ENCODE results near the gene POLG2. TPM values are rescaled to one million over a fixed set of nuclear protein-coding genes. Genes with fewer than 3 reads are reported as not detected.

POLG2 gene
- 4.8 and 5.6 TPM in 2 replicates for total RNA-seq

DNA sequence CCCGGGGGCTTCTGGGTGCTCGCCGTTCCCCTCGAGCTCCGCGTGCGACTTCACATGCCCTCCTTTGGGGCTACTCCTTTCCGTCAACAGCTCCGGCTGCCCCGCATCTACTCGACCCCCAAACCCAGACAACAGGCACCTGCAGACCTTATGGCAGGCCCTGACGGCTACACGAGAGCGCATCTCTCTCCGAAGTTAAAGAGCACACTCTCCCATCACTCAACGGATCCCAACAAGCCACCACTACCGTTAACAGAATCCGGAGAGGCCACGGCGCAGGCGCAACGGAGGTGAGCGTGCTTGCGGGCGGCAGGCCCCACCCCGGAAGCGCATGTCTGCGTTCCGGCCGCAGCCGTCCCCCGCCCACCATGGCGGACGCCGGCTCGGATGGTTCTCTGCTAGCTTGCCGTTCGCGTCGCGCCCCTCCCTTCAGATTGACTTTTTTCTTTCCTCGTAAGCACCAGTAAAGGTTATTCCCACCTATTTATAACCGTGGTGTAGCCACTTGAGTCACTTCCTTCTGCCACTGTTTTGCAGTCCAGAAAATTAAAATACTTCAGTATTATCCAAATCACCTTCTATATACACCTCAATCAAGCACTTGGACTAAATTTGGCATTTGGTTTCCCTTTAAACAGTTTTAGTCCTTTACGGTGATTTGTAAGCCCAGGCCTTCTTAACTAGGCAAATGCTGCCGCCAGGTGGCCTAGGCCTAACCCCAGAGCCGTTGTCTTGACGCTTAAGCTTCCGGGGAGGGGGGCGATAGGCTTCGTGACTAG, at the start of gene POLG2:
Gene POLG2, minus strand, starts transcription at position 269 of the 779 bp plus-strand sequence. Its CDS starts 86 bp downstream, at position 183.
- peak; percentile 94 to 96 for DNase-seq (ENCODE audit: low read depth in 2 of 2)

- DNase-seq (ENCODE audit: low read depth in 2 of 2), result no peak
Observed at GRCh38 chr17:64544742-64545141, 47.9 kb upstream of the POLG2 start.

GRCh38 chr17:64540118-64540776, 43.4 kb upstream of the POLG2 start:
- no peak for DNase-seq (ENCODE audit: low read depth in 2 of 2)

GRCh38 chr17:64538508-64539130, 41.8 kb upstream of the POLG2 start:
- no peak for DNase-seq (ENCODE audit: low read depth in 2 of 2)

GRCh38 chr17:64537488-64537887, 40.6 kb upstream of the POLG2 start:
- no peak for DNase-seq (ENCODE audit: low read depth in 2 of 2)

DNA sequence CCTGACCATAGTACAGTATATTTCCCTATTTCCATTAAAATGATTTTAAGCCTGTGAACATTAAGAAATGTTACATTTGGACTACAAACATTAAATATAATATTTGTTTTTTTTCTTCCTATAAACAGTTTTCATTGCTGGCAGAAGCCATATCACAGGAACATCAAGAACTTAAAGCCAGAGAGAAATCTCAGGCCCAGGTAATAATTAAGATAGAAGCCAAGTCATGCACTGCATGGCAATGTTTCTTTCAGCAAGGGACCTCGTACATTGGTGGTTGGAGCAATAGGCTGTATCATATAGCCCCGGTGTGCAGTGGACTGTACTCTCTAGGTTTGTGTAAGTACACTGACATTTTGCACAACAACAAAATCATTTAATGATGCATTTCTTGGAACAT, 40.1 kb upstream of the POLG2 start:
- no peak for DNase-seq (ENCODE audit: low read depth in 2 of 2)

DNA sequence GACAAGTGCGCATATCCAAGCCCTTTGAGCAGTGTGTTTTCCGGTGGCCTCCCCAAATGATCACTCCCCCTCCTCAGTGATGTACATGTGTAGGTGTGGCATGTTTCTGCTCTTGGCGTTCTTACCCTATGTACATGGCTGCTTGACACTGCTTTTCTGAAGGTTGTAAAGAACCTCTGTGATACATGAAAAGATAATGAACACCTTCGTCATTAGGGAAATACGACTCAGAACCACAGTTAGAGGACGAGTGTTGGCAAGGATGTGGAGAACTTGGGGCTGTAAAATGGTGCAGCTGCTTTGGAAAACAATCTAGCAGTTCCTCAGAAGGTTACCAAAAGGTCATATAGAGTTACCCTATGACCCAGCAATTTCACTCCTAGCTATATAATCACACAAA, 38.5 kb upstream of the POLG2 start:
- no peak for DNase-seq (ENCODE audit: low read depth in 2 of 2)

- DNase-seq (ENCODE audit: low read depth in 2 of 2), result peak in 1 of 2 donors; percentile 22
Observed at GRCh38 chr17:64534187-64534586, 37.3 kb upstream of the POLG2 start.

- no peak for DNase-seq (ENCODE audit: low read depth in 2 of 2)
Observed at GRCh38 chr17:64533784-64534183, 36.9 kb upstream of the POLG2 start.

DNA sequence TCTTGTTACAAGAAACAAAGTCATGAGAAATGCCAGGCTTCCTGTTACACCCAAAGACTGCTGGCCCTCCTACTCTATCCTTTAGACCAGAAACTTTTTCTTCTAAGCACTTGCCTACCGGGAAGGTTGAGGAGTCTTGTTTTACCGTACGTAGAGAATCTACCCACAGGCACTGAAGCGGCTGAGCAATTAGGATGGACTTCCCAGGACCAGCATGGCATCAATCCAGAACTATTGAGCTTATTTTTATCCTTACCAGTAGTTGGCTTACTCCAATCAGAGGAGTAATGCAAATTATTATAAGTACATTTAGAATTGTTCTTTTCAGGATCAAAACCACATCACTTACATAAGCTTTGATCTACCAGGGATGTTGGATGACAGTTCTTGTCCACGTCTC, 35.6 kb upstream of the POLG2 start:
- DNase-seq (ENCODE audit: low read depth in 2 of 2), result no peak

DNA sequence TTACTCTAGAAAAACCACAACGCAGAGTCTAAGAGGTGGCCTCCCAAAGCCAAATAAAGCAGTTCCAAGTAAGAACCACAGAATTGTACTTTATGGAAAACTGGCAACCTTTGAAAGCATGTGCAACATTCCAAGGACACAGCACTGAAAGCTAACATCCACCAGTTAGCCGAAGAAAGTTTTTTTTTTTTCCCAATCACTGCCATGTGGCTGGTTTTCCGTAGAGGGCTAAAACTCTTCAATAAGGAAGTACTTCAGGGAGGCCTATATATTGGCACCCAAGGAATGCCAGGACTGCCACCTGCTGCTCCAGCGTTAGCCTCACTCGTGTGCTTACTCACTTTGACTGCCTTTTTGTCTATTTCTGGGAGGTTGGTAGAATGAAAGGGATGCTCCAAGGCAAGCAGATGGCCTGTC, 35.1 kb upstream of the POLG2 start:
- no peak for DNase-seq (ENCODE audit: low read depth in 2 of 2)

DNA sequence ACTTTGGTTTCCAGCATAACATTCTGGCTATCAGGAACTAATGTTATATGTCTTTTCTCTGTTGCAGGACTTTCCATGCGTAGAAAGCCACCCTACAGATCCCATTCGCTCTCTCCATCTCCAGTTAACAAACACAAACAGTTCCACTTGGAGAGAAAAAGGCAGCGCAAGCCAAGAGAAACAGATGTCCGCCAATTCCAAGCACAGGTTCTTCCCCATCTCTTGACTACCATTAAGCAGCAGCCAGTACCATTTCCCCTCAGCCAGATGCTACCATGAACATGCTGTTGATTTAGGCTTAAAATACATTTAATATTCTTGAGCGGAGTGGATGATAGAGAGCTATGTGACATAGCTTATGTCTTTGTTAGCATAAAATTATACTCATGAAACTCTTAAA, 32.4 kb upstream of the POLG2 start:
- peak in 1 of 2 donors; percentile 52 for DNase-seq (ENCODE audit: low read depth in 2 of 2)

DNA sequence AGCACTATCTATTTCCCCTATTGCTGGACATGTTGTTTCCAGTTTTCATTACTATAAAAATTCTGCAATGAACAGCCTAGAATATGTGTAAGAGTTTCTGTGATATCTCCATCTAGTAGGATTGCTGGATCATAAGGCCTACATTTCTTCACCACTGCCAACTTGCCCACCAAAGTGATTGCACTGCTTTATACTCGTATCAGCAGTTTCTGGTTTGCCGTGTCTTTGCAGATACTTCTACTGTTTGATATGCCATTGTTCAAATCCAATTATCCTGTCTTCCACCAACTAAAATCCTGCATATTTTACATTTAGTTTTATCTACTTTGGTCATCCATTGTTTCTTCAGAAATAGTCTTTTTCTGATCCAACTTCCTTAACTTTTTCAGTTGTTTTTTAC, 31.1 kb upstream of the POLG2 start:
- DNase-seq (ENCODE audit: low read depth in 2 of 2), result no peak

- DNase-seq (ENCODE audit: low read depth in 2 of 2), result no peak
Observed at GRCh38 chr17:64520359-64520758, 23.5 kb upstream of the POLG2 start.

DNA sequence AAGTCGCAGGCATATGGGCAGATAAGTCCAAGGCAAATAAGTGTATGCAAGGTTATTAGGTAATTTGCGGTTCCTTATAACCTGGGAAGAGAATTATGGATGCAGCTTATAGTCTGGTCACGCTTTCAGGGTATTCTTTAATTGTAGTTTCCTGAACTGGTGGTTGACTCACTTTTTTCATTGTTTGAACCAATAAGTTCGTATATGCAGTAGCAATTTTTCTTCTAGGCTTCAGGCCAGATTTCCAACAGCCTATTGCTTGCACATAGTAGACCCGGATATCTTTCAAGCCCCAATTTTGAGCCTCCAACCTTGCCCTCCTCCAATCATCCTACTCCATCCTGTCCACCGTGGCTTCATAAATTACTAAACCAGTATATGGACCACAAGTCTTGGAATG, 22.7 kb upstream of the POLG2 start:
- peak in 1 of 2 donors; percentile 72 for DNase-seq (ENCODE audit: low read depth in 2 of 2)

DNA sequence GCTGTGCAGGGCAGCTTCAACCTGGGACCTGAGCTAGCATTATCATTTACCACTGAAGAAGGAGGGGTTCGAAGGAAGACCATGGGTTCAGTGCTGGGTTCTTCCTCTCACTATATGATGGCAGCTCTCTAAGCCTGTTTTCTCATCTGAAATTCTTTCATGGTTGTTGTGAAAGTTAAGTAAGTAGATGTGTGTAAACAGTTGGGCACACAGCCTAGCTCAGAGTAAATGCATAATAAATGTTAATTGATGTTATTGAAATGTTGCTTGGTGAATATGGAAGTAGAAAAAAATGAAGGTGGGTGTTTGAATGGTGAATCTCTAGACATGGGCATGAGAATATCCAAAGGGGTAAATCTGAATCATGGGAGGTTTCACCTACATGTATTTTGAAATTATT, 19.0 kb upstream of the POLG2 start:
- DNase-seq (ENCODE audit: low read depth in 2 of 2), result no peak

DNA sequence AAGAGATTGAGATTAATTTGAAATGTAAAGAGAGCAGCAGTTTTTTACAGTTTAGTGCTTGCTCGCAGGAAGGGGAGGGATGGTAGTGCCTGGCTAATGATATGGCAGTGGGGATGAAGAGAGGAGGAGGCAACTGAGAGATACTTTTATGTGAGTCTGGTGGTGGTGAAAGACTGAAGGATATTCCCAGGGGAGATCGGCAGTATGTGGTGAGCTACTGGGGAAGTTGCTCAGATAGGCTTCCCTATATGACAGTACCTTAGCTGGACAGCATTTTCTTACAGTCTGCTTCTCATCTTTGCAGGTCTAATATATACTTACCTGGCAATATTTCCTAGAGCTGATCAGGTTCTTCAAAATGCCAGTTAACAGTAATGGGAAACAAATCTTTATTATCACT, 18.6 kb upstream of the POLG2 start:
- no peak for DNase-seq (ENCODE audit: low read depth in 2 of 2)

GRCh38 chr17:64509179-64509578, 12.3 kb upstream of the POLG2 start:
- DNase-seq (ENCODE audit: low read depth in 2 of 2), result no peak

- DNase-seq (ENCODE audit: low read depth in 2 of 2), result no peak
Observed at GRCh38 chr17:64508683-64509082, 11.8 kb upstream of the POLG2 start.

GRCh38 chr17:64507413-64507782, 10.5 kb upstream of the POLG2 start:
- peak; percentile 77 to 92 for DNase-seq (ENCODE audit: low read depth in 2 of 2)

DNA sequence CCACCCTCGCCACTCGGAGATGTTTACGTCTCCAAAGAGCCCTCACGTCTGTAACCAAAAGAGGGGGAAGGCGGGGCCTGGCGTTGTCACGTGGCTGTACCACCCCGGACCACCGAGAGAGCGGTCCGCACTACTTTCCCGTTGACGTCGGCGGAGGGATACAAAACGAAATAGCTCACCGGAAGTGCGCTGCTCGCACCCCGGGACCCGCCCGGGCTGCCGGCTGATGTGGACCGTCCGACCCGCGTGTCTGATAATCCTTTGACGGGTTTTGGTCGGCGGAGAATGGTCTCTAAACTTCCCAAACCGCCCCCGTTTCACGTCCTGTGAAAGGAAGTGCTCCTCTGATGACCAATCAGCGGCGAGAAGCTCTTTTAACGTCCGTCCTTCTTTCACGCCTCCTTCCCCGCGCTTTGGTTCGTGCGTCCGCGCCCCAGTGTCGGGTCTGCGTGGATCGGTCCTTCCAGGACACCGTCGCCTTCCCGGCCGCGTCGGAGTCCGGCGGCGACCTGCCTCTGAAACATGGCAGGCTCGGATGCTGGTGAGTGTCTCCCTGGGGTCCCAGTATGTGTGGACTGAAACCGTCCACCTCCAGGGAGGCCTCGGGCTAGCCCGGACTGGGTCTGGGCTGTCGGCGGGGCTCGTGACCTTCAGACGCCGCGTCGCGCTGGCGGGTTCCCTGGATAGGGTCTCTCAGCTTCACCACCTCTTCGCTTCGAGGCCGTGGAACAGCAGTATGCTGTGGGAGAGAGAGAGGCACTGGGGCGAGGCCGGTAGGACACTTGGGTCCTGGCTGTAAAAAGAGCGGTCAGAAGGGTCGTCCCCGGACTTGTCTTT, 9.9 kb upstream of the POLG2 start, which contains the start of gene CEP95:
Gene CEP95, plus strand, starts transcription at position 402 of the 837 bp plus-strand sequence. Its CDS starts 121 bp downstream, at position 523.
- peak; percentile 98 for DNase-seq (ENCODE audit: low read depth in 2 of 2)

GRCh38 chr17:64506201-64506575, 9.3 kb upstream of the POLG2 start, which contains the start of gene DDX5:
DDX5 (minus strand) TSS chr17:64506289; CDS start chr17:64506119, 170 bp downstream.
- DNase-seq (ENCODE audit: low read depth in 2 of 2), result peak; percentile 98 to 99

All from lung microvascular endothelial cell (primary cell).